Tibial nerve (tissue), 3 donors: ENCODE data around the gene TRIP13.

ENCODE experiments used
- CTCF ChIP-seq, 5 experiments: fragments of 200-600 bp in 3 of 5; fragments of 450-650 bp in 2 of 5; sonication (generic) in 3 of 5; IDR thresholded peaks; one replicate each; pipeline ENCODE4 v1.5.1; 2016 to 2019; ENCODE audit warnings: antibody characterized with exemption in 5 of 5, mild to moderate bottlenecking in 3 of 5, moderate library complexity in 2 of 5
- POLR2A ChIP-seq, 2 donors: fragments of 450-650 bp; IDR thresholded peaks; one replicate each; pipeline ENCODE4 v1.6.1; 2017; ENCODE audit warnings: antibody characterized with exemption in 2 of 2, mild to moderate bottlenecking in 2 of 2, moderate library complexity in 2 of 2

- TF ChIP-seq CTCF (IDR thresholded peaks at IDR 0.05) (no peak), POLR2A (IDR thresholded peaks at IDR 0.05) (no peak)
Observed at GRCh38 chr5:921456-922435, 29.1 kb downstream of the TRIP13 start.
